HG02973 (cell line): ENCODE measurements around the gene PHACTR1.
"Not testable (repeated sequence)": the region's sequence is repeated elsewhere in the genome, so short reads cannot be mapped to it uniquely, and the experiment has no call there.

Experiments
- ATAC-seq: cut with Tn5 transposase; IDR thresholded peaks from one replicate; pipeline ENCODE4 v1.9.1; 2021; ENCODE audit warnings: moderate library complexity; ENCODE audit not compliant: unreplicated experiment

Gene PHACTR1

GRCh38 chr6:12943549-12943948 lies 227.0 kb downstream of the PHACTR1 start:
- no peak for ATAC-seq

- ATAC-seq, result no peak
Measured at GRCh38 chr6:12944001-12944400, 227.4 kb downstream of the PHACTR1 start.

- ATAC-seq, result not testable (repeated sequence)
Measured at GRCh38 chr6:12944528-12944927, 228.0 kb downstream of the PHACTR1 start.

GRCh38 chr6:12947151-12947871 lies 230.7 kb downstream of the PHACTR1 start:
- ATAC-seq, result no peak

GRCh38 chr6:12947967-12948366 lies 231.4 kb downstream of the PHACTR1 start:
- ATAC-seq, result no peak

- ATAC-seq, result no peak
Measured at GRCh38 chr6:12950976-12951375, 234.4 kb downstream of the PHACTR1 start.

GRCh38 chr6:12951415-12951814 lies 234.8 kb downstream of the PHACTR1 start:
- no peak for ATAC-seq

GRCh38 chr6:12952318-12952717 lies 235.8 kb downstream of the PHACTR1 start:
- no peak for ATAC-seq

- ATAC-seq, result no peak
Measured at GRCh38 chr6:12955956-12956355, 239.4 kb downstream of the PHACTR1 start.

GRCh38 chr6:12956991-12957320 lies 240.4 kb downstream of the PHACTR1 start:
- ATAC-seq, result no peak

GRCh38 chr6:12957321-12958051 lies 240.9 kb downstream of the PHACTR1 start:
- ATAC-seq, result no peak

GRCh38 chr6:12958052-12958706 lies 241.6 kb downstream of the PHACTR1 start:
- ATAC-seq, result no peak

- no peak for ATAC-seq
Measured at GRCh38 chr6:12961761-12962160, 245.2 kb downstream of the PHACTR1 start.

- ATAC-seq, result no peak
Measured at GRCh38 chr6:12962529-12962928, 246.0 kb downstream of the PHACTR1 start.

- no peak for ATAC-seq
Measured at GRCh38 chr6:12962987-12963386, 246.4 kb downstream of the PHACTR1 start.

- ATAC-seq, result no peak
Measured at GRCh38 chr6:12963567-12963966, 247.0 kb downstream of the PHACTR1 start.

- no peak for ATAC-seq
Measured at GRCh38 chr6:12967686-12968085, 251.1 kb downstream of the PHACTR1 start.

GRCh38 chr6:12968290-12968689 lies 251.7 kb downstream of the PHACTR1 start:
- no peak for ATAC-seq

GRCh38 chr6:12968839-12969558 lies 252.4 kb downstream of the PHACTR1 start:
- ATAC-seq, result no peak

GRCh38 chr6:12969966-12970365 lies 253.4 kb downstream of the PHACTR1 start:
- no peak for ATAC-seq

- ATAC-seq, result no peak
Measured at GRCh38 chr6:12973386-12973785, 256.8 kb downstream of the PHACTR1 start.
